SU-DHL-6 (cell line): ENCODE results near the gene TTC16.

Source experiments
- H2AFZ ChIP-seq: fragments of 200-600 bp; sonication (generic); 2 replicates; pipeline ENCODE4 v1.6.1; 2014; ENCODE audit warnings: low read depth, mild to moderate bottlenecking, moderate library complexity, mixed read lengths, antibody characterized with exemption, low read length; ENCODE audit not compliant: severe bottlenecking
- H3F3A ChIP-seq: fragments of 200-600 bp; shearing (Covaris generic); 2 replicates; pipeline ENCODE4 v1.6.0; 2016; ENCODE audit warnings: antibody characterized with exemption, mild to moderate bottlenecking; ENCODE audit not compliant: insufficient read depth
- H3K27ac ChIP-seq: fragments of 200-600 bp; sonication (generic); 2 replicates; pipeline ENCODE4 v1.5.1; 2016; ENCODE audit warnings: low read depth, mild to moderate bottlenecking, low read length, moderate library complexity, mixed read lengths
- H3K27me3 ChIP-seq: fragments of 200-600 bp; sonication (generic), shearing (Covaris generic); 2 replicates; pipeline ENCODE4 v1.6.0; 2014; ENCODE audit warnings: mild to moderate bottlenecking, low read length
- H3K36me3 ChIP-seq: fragments of 200-600 bp; sonication (generic); 2 replicates; pipeline ENCODE4 v1.6.1; 2014; ENCODE audit warnings: mild to moderate bottlenecking, low read length, mixed read lengths
- H3K4me2 ChIP-seq: fragments of 300-600, 200-600 bp; shearing (Covaris generic), sonication (generic); 2 replicates; pipeline ENCODE4 v1.6.0; 2014; ENCODE audit warnings: low read length, low read depth, mild to moderate bottlenecking; ENCODE audit not compliant: poor library complexity, severe bottlenecking
- H3K4me3 ChIP-seq: fragments of 200-600 bp; sonication (generic); 2 replicates; pipeline ENCODE4 v1.5.1; 2014; ENCODE audit warnings: antibody characterized with exemption, low read length, mild to moderate bottlenecking, mixed read lengths; ENCODE audit not compliant: insufficient read depth, poor library complexity, severe bottlenecking
- H3K79me2 ChIP-seq: fragments of 200-600 bp; sonication (generic); 2 replicates; pipeline ENCODE4 v1.6.1; 2014; ENCODE audit warnings: mild to moderate bottlenecking, low read length, moderate library complexity; ENCODE audit not compliant: insufficient read depth
- H3K9ac ChIP-seq: fragments of 200-600 bp; sonication (generic); 2 replicates; pipeline ENCODE4 v1.7.0; 2014; ENCODE audit warnings: mild to moderate bottlenecking, low read length
- H3K9me2 ChIP-seq: fragments of 200-600 bp; sonication (generic); replicated peaks from 2 replicates; pipeline ENCODE4 v1.6.1; 2014; ENCODE audit warnings: low read length; ENCODE audit not compliant: insufficient read depth
- H3K9me3 ChIP-seq: fragments of 200-600 bp; sonication (generic); 2 replicates; pipeline ENCODE4 v1.6.1; 2014; ENCODE audit warnings: low read length, mixed read lengths; ENCODE audit not compliant: insufficient read depth
- H4K20me1 ChIP-seq: fragments of 200-600 bp; sonication (generic); 2 replicates; pipeline ENCODE4 v1.6.1; 2014; ENCODE audit warnings: low read depth, mild to moderate bottlenecking, antibody characterized with exemption, low read length, moderate library complexity, mixed read lengths
- EZH2phosphoT487 ChIP-seq: fragments of 200-600 bp; sonication (generic), shearing (Covaris generic); conservative IDR thresholded peaks from 2 replicates; pipeline ENCODE4 v1.6.1; 2018; ENCODE audit warnings: mild to moderate bottlenecking, antibody characterized with exemption, low read length, moderate library complexity, mixed read lengths
- TF ChIP-seq, protein P1 (sequence below): fragments of 200-600 bp; sonication (generic); IDR thresholded peaks from one replicate; pipeline ENCODE4 v1.5.1; 2017; ENCODE audit warnings: antibody characterized with exemption, mild to moderate bottlenecking, low read length, moderate library complexity; ENCODE audit not compliant: insufficient read depth, poor library complexity, severe bottlenecking

The TTC16 gene

DNA sequence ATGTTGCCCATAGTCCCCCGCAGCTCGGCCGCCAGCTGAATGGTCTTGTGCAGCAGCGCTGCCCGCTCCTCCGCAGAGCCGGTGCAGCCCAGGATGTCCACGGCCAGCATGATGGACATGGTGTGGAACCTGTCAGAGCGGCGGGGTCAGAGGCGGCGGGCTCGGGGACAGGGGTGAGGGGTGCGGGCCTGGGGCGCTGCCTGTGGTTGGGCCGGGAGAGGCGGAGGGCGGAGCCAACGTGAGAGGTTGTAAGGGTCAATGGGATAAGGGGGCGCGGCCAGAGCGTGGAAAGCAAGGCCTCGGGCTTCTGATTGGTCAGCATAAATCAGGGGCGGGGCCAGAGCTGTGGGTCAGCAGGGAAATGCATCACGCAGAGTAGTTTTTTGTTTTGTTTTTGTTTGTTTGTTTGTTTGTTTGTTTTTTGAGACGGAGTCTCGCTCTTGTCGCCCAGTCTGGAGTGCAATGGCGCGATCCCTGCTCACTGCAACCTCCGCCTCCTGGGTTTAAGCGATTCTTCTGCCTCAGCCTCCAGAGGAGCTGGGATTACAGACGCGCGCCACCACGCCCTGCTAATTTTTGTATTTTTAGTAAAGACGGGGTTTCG is 26.1 kb downstream of the TTC16 start:
- H3K27ac ChIP-seq = no peak overlapping the region

DNA sequence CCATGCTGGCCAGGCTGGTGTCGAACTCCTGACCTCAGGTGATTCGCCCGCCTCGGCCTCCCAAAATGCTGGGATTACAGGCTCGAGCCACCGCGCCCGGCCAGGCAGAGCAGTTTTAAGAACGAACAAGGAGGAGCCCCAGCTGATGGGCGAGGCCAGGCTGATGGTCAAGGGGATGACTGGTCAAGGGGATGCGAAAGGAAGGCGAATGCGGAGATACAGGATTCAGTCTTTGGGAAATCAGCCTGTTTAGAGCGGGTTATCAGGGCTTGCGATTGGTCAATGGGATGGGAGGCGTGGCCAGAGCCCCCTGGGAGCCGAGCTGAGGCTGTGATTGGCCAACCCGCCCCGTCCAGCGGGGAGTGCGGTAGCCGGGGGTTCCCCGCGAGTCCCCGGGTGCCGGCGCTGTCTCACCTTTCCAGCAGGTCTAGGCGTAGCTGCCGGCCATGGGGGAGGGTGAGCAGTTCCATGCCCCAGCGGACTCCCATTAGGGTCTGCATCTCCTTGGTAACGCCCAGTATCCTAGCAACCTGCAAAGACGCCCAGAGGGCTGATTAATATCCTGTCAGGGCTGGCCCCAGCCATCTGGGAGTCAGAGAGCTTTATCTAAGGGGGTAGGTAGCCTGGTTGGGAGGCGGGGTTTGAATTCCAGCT is 26.7 kb downstream of the TTC16 start:
- Histone ChIP-seq H3K9me2 (no peaks in the 10 kb centered on the region), H3K9ac (no peak overlapping the region), H2AFZ (no peak overlapping the region), H4K20me1 (no peaks in the 10 kb centered on the region), H3K4me2 (no peak overlapping the region), H3K79me2 (no peaks in the 10 kb centered on the region), H3K4me3 (no peak overlapping the region), H3K27ac (no peak overlapping the region), H3K27me3 (no peaks in the 10 kb centered on the region), H3K36me3 (no peaks in the 10 kb centered on the region), H3F3A (no peaks in the 10 kb centered on the region), H3K9me3 (no peaks in the 10 kb centered on the region)
- no peak for TF ChIP-seq EZH2phosphoT487
- TF ChIP-seq, protein P1, sequence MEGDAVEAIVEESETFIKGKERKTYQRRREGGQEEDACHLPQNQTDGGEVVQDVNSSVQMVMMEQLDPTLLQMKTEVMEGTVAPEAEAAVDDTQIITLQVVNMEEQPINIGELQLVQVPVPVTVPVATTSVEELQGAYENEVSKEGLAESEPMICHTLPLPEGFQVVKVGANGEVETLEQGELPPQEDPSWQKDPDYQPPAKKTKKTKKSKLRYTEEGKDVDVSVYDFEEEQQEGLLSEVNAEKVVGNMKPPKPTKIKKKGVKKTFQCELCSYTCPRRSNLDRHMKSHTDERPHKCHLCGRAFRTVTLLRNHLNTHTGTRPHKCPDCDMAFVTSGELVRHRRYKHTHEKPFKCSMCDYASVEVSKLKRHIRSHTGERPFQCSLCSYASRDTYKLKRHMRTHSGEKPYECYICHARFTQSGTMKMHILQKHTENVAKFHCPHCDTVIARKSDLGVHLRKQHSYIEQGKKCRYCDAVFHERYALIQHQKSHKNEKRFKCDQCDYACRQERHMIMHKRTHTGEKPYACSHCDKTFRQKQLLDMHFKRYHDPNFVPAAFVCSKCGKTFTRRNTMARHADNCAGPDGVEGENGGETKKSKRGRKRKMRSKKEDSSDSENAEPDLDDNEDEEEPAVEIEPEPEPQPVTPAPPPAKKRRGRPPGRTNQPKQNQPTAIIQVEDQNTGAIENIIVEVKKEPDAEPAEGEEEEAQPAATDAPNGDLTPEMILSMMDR = no peak

More for the DNA sequence above, 26.1 kb downstream of the TTC16 start:
- no peaks in the 10 kb centered on the region for H3K9me3 ChIP-seq
- no peaks in the 10 kb centered on the region for H3K27me3 ChIP-seq
- no peaks in the 10 kb centered on the region for H4K20me1 ChIP-seq
- no peaks in the 10 kb centered on the region for H3K9me2 ChIP-seq
- no peak for TF ChIP-seq EZH2phosphoT487
- TF ChIP-seq, protein P1 = no peak
- no peak overlapping the region for H3K9ac ChIP-seq
- H3K4me3 ChIP-seq = no peak overlapping the region
- H2AFZ ChIP-seq = no peak overlapping the region
- no peak overlapping the region for H3K4me2 ChIP-seq
- H3K79me2 ChIP-seq = no peaks in the 10 kb centered on the region
- H3K36me3 ChIP-seq = no peaks in the 10 kb centered on the region
- H3F3A ChIP-seq = no peaks in the 10 kb centered on the region

DNA sequence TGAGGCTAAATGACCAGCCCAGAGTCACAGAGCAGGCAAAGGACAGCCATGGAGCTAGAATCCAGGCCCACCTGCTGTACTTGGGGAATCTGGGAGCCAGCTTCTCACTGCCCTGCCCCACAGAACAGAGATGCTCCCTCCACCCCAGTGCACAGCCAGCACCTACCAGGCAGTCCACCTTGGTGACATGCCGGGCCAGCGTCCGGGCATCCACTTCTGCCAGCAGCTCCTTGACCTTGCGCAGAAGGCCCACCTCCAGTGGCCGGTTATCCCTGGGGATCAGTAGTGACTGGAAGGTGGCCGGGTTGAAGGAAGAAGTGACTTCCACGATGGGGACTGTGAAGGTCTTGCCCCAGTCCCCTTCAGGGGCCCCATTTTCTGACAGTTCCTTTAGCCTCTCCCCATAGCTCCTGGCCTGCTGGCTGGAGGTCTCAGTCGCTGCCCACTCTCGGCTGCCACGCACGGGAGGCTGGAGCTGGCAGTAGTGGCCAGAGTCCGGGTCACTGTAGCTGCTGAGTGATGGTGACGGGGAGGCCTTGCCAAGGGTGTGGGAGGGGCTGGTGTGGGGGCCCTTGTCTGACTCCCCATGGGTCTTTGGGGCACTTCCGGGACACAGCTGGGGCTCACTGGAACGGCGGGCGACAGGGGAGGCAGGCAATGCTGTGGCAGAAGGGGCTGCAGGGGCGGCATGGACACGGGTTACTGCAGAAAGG is 28.7 kb downstream of the TTC16 start:
- no peak overlapping the region for H2AFZ ChIP-seq
- no peaks in the 10 kb centered on the region for H3K9me2 ChIP-seq
- H3K4me3 ChIP-seq = no peak overlapping the region
- no peak overlapping the region for H3K4me2 ChIP-seq
- H3K9ac ChIP-seq = no peak overlapping the region
- TF ChIP-seq EZH2phosphoT487 = no peak
- TF ChIP-seq, protein P1 = no peak
- no peaks in the 10 kb centered on the region for H3K36me3 ChIP-seq
- no peaks in the 10 kb centered on the region for H3K27me3 ChIP-seq
- H3F3A ChIP-seq = no peaks in the 10 kb centered on the region
- no peaks in the 10 kb centered on the region for H3K9me3 ChIP-seq
- no peaks in the 10 kb centered on the region for H3K79me2 ChIP-seq
- H3K27ac ChIP-seq = no peak overlapping the region
- H4K20me1 ChIP-seq = no peaks in the 10 kb centered on the region
